Caco-2 (cell line): Measurements from ENCODE around the gene PPP4R2. TPM values are rescaled to one million over a fixed set of nuclear protein-coding genes. Genes with fewer than 3 reads are reported as not detected.

ENCODE experiments used
- BruUV-seq: library from RNA; stranded (reverse); fragments of 400-500 nt; replicated peaks from 2 replicates; lab custom pipeline; 2021; lab: Mats Ljungman, UMichigan
- CTCF ChIA-PET: fragments of 300-600 bp; sonication (Branson Sonifier 250); formaldehyde crosslinking; loops from one replicate; lab custom pipeline; 2022; ENCODE audit warnings: antibody characterized with exemption; lab: Charles Lee
- POLR2A ChIA-PET: fragments of 300-600 bp; sonication (Branson Sonifier 250); formaldehyde crosslinking; loops from one replicate; lab custom pipeline; 2022; ENCODE audit warnings: antibody characterized with exemption; lab: Charles Lee
- DNase-seq, 2 experiments: peaks; one replicate each; pipeline versions ENCODE4 v3.0.0 to v3.0.0-alpha.2; 2020 to 2022
- H3K27me3 ChIP-seq: replicated peaks from 2 replicates; pipeline ENCODE4 v1.6.0; 2011; ENCODE audit warnings: low read length; ENCODE audit not compliant: control insufficient read depth, insufficient read depth
- H3K36me3 ChIP-seq: 2 replicates; pipeline ENCODE4 v1.5.1; 2011; ENCODE audit warnings: low read length; ENCODE audit not compliant: control insufficient read depth, insufficient read depth
- H3K4me1 ChIP-seq: fragments of 250-450 bp; sonication (Bioruptor Pico); 2 replicates; pipeline ENCODE4 v1.5.1; 2020; ENCODE audit warnings: mild to moderate bottlenecking
- H3K4me3 ChIP-seq: 2 replicates; pipeline ENCODE4 v1.5.1; 2011; ENCODE audit warnings: low read depth, mild to moderate bottlenecking, control low read depth, low read length
- H3K9me3 ChIP-seq: fragments of 250-450 bp; sonication (Bioruptor Pico); 2 replicates; pipeline ENCODE4 v1.5.1; 2020; ENCODE audit warnings: mild to moderate bottlenecking, moderate library complexity
- H3K27ac Mint-ChIP-seq: one replicate; pipeline ENCODE4 v1.8.0; 2022; ENCODE audit warnings: mixed read lengths; ENCODE audit not compliant: unreplicated experiment
- H3K27me3 Mint-ChIP-seq: one replicate; pipeline ENCODE4 v1.8.0; 2022; ENCODE audit warnings: mixed read lengths; ENCODE audit not compliant: insufficient read depth, unreplicated experiment
- H3K36me3 Mint-ChIP-seq: one replicate; pipeline ENCODE4 v1.8.0; 2022; ENCODE audit warnings: mild to moderate bottlenecking, mixed read lengths; ENCODE audit not compliant: insufficient read depth, unreplicated experiment
- H3K4me1 Mint-ChIP-seq: one replicate; pipeline ENCODE4 v1.8.0; 2022; ENCODE audit warnings: low read depth, mixed read lengths; ENCODE audit not compliant: unreplicated experiment
- H3K4me3 Mint-ChIP-seq: one replicate; pipeline ENCODE4 v1.8.0; 2022; ENCODE audit warnings: mild to moderate bottlenecking, moderate library complexity, mixed read lengths; ENCODE audit not compliant: unreplicated experiment
- H3K9me3 Mint-ChIP-seq: one replicate; pipeline ENCODE4 v1.8.0; 2022; ENCODE audit warnings: mixed read lengths; ENCODE audit not compliant: unreplicated experiment
- intact Hi-C: fragments of 100-400 bp; cut with micrococcal nuclease; formaldehyde crosslinking; loops from one replicate; pipeline ENCODE4 v1.10.0; 2022; ENCODE audit not compliant: unreplicated experiment
- total RNA-seq: library from RNA; stranded (reverse); gene quantifications from 2 replicates; pipeline ENCODE4 v1.2.3, GENCODE V29; 2022
- TF ChIP-seq, protein P1 (sequence below), 2 experiments: fragments of 200-600 bp in 1 of 2; IDR thresholded peaks; 1 replicate in 1 of 2; 2 replicates in 1 of 2; pipeline versions ENCODE4 v1.5.1 to v1.8.0; 2011 to 2022; ENCODE audit warnings: antibody characterized with exemption in 1 of 2, control low read depth in 1 of 2, inconsistent platforms in 1 of 2, low read depth in 1 of 2, low read length in 1 of 2, mild to moderate bottlenecking in 1 of 2, moderate library complexity in 1 of 2; ENCODE audit not compliant: insufficient read depth in 1 of 2, severe bottlenecking in 1 of 2, unreplicated experiment in 1 of 2

PPP4R2 gene
- total RNA-seq, 1 experiment from 2014 or later, result 91.3 TPM

- no peak for DNase-seq
- Mint-ChIP-seq H3K27me3 (no peaks in the 10 kb centered on the region), H3K36me3 (peaks cover 8% of the 10 kb centered on the region), H3K9me3 (no peaks in the 10 kb centered on the region), H3K27ac (no peak overlapping the region), H3K4me3 (no peak overlapping the region), H3K4me1 (peaks cover 20% of the 10 kb centered on the region)
- CTCF ChIA-PET, result no interaction called here
- no peak overlapping the region for H3K4me3 ChIP-seq
- no peaks in the 10 kb centered on the region for H3K36me3 ChIP-seq
- H3K27me3 ChIP-seq, result no peaks in the 10 kb centered on the region
- H3K9me3 ChIP-seq, result no peaks in the 10 kb centered on the region
- TF ChIP-seq, protein P1, sequence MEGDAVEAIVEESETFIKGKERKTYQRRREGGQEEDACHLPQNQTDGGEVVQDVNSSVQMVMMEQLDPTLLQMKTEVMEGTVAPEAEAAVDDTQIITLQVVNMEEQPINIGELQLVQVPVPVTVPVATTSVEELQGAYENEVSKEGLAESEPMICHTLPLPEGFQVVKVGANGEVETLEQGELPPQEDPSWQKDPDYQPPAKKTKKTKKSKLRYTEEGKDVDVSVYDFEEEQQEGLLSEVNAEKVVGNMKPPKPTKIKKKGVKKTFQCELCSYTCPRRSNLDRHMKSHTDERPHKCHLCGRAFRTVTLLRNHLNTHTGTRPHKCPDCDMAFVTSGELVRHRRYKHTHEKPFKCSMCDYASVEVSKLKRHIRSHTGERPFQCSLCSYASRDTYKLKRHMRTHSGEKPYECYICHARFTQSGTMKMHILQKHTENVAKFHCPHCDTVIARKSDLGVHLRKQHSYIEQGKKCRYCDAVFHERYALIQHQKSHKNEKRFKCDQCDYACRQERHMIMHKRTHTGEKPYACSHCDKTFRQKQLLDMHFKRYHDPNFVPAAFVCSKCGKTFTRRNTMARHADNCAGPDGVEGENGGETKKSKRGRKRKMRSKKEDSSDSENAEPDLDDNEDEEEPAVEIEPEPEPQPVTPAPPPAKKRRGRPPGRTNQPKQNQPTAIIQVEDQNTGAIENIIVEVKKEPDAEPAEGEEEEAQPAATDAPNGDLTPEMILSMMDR (IDR thresholded peaks at IDR 0.05; ENCODE audit: insufficient read depth in 1 of 2, low read depth in 1 of 2, low read length in 1 of 2, severe bottlenecking in 1 of 2, unreplicated experiment in 1 of 2), result no peak
- intact Hi-C loops, result no loop called here
- H3K4me1 ChIP-seq, result peaks cover 22% of the 10 kb centered on the region
- POLR2A ChIA-PET, result no interaction called here
- BruUV-seq, result no TSS peak
Observed at GRCh38 chr3:72969766-72970165, 26.8 kb upstream of the PPP4R2 start.

- Mint-ChIP-seq H3K4me1 (peaks cover 20% of the 10 kb centered on the region), H3K4me3 (no peak overlapping the region), H3K27me3 (no peaks in the 10 kb centered on the region), H3K36me3 (peaks cover 8% of the 10 kb centered on the region), H3K27ac (no peak overlapping the region), H3K9me3 (no peaks in the 10 kb centered on the region)
- no peaks in the 10 kb centered on the region for H3K27me3 ChIP-seq
- ChIA-PET CTCF (no interaction called here), POLR2A (no interaction called here)
- peaks cover 31% of the 10 kb centered on the region for H3K4me1 ChIP-seq
- no peaks in the 10 kb centered on the region for H3K36me3 ChIP-seq
- H3K9me3 ChIP-seq, result no peaks in the 10 kb centered on the region
- DNase-seq, result no peak
- H3K4me3 ChIP-seq, result no peak overlapping the region
- intact Hi-C loops, result no loop called here
- BruUV-seq, result no TSS peak
- TF ChIP-seq, protein P1 (IDR thresholded peaks at IDR 0.05; ENCODE audit: insufficient read depth in 1 of 2, low read depth in 1 of 2, low read length in 1 of 2, severe bottlenecking in 1 of 2, unreplicated experiment in 1 of 2), result no peak
Observed at GRCh38 chr3:72970942-72971341, 25.7 kb upstream of the PPP4R2 start.

DNA sequence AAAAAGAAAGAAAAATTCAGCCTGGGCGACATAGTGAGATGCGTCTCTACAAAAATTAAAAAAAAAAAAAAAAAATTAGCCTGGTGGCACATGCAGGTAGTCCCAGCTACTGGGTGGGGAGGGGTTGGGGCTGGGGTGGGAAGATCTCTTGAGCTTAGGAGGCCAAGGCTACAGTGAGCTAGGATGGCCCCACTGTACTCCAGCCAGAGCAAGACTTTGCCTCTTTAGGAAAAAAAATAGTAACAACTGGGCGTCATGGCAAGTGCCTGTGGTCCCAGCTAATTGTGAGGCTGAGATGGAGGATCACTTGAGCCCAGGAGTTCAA, 23.9 kb upstream of the PPP4R2 start:
- no TSS peak for BruUV-seq
- peaks cover 20% of the 10 kb centered on the region for H3K4me1 Mint-ChIP-seq
- intact Hi-C loops, result loop anchor here (1.0 kb wide), 3 partner anchors 19 to 34 kb away; no protein-coding TSS in a partner anchor
- peak overlapping the region; percentile 68 for H3K4me3 Mint-ChIP-seq
- Histone ChIP-seq H3K27me3 (no peaks in the 10 kb centered on the region), H3K4me1 (peaks cover 37% of the 10 kb centered on the region), H3K9me3 (no peaks in the 10 kb centered on the region), H3K36me3 (no peaks in the 10 kb centered on the region), H3K4me3 (no peak overlapping the region)
- H3K9me3 Mint-ChIP-seq, result no peaks in the 10 kb centered on the region
- H3K27me3 Mint-ChIP-seq, result no peaks in the 10 kb centered on the region
- TF ChIP-seq, protein P1 (IDR thresholded peaks at IDR 0.05; ENCODE audit: insufficient read depth in 1 of 2, low read depth in 1 of 2, low read length in 1 of 2, severe bottlenecking in 1 of 2, unreplicated experiment in 1 of 2), result no peak
- DNase-seq, result no peak
- ChIA-PET POLR2A (interaction anchor here (0.6 to 1.3 kb wide), 2 partner anchors 24 to 26 kb away, joined by 5 to 6 read pairs; partner anchors contain the start of gene PPP4R2), CTCF (interaction anchor here (0.8 to 1.0 kb wide), 2 partner anchors 25 to 34 kb away, joined by 4 to 6 read pairs; no protein-coding TSS in a partner anchor)
- peak overlapping the region; percentile 88 for H3K27ac Mint-ChIP-seq
- H3K36me3 Mint-ChIP-seq, result peaks cover 8% of the 10 kb centered on the region
